HG03097 (cell line): ENCODE data around the gene ATXN7L1.

Source experiments
- ATAC-seq: cut with Tn5 transposase; IDR thresholded peaks from one replicate; pipeline ENCODE4 v1.9.1; 2021; ENCODE audit not compliant: unreplicated experiment, low FRiP score

ATXN7L1 gene

GRCh38 chr7:105829681-105830322 is 46.6 kb downstream of the ATXN7L1 start:
- no peak for ATAC-seq

- no peak for ATAC-seq
These were observed 48.3 kb downstream of the ATXN7L1 start for GRCh38 chr7:105828141-105828540.

- ATAC-seq: no peak
These were observed 49.1 kb downstream of the ATXN7L1 start for GRCh38 chr7:105827151-105827875.

GRCh38 chr7:105826143-105826542 is 50.3 kb downstream of the ATXN7L1 start:
- no peak for ATAC-seq

- ATAC-seq: no peak
These were observed 51.0 kb downstream of the ATXN7L1 start for GRCh38 chr7:105825371-105825770.

GRCh38 chr7:105822806-105823205 is 53.6 kb downstream of the ATXN7L1 start:
- ATAC-seq: no peak

- no peak for ATAC-seq
These were observed 54.9 kb downstream of the ATXN7L1 start for GRCh38 chr7:105821527-105821926.

- no peak for ATAC-seq
These were observed 55.9 kb downstream of the ATXN7L1 start for GRCh38 chr7:105820363-105821066.

- no peak for ATAC-seq
These were observed 56.8 kb downstream of the ATXN7L1 start for GRCh38 chr7:105819559-105819958.

GRCh38 chr7:105816954-105817615 is 59.3 kb downstream of the ATXN7L1 start:
- ATAC-seq: no peak

GRCh38 chr7:105816266-105816843 is 60.0 kb downstream of the ATXN7L1 start:
- no peak for ATAC-seq

GRCh38 chr7:105815576-105815975 is 60.8 kb downstream of the ATXN7L1 start:
- ATAC-seq: no peak

GRCh38 chr7:105814481-105814880 is 61.9 kb downstream of the ATXN7L1 start:
- ATAC-seq: no peak

GRCh38 chr7:105811189-105811847 is 65.1 kb downstream of the ATXN7L1 start:
- ATAC-seq: no peak

GRCh38 chr7:105810556-105810955 is 65.8 kb downstream of the ATXN7L1 start:
- ATAC-seq: no peak

- ATAC-seq: peak; percentile 96
These were observed 67.5 kb downstream of the ATXN7L1 start for GRCh38 chr7:105808703-105809590.

- ATAC-seq: no peak
These were observed 68.2 kb downstream of the ATXN7L1 start for GRCh38 chr7:105808209-105808608.

GRCh38 chr7:105807448-105807762 is 69.0 kb downstream of the ATXN7L1 start:
- no peak for ATAC-seq
